GDM1 (cell line): Measurements from ENCODE around the gene PARD3B.

Source experiments
- DNase-seq: peaks from one replicate; lab custom pipeline; 2025; lab: John Stamatoyannopoulos, UW

Gene PARD3B

GRCh38 chr2:204706939-204707338 lies 161.7 kb downstream of the PARD3B start:
- no peak for DNase-seq

GRCh38 chr2:204713211-204713610 lies 167.9 kb downstream of the PARD3B start:
- no peak for DNase-seq

GRCh38 chr2:204715361-204715760 lies 170.1 kb downstream of the PARD3B start:
- no peak for DNase-seq

- DNase-seq, result no peak
Observed at GRCh38 chr2:204717591-204717990, 172.3 kb downstream of the PARD3B start.

- DNase-seq, result no peak
Observed at GRCh38 chr2:204718607-204719006, 173.3 kb downstream of the PARD3B start.

- no peak for DNase-seq
Observed at GRCh38 chr2:204720874-204721273, 175.6 kb downstream of the PARD3B start.

GRCh38 chr2:204722207-204722606 lies 176.9 kb downstream of the PARD3B start:
- DNase-seq, result no peak

- no peak for DNase-seq
Observed at GRCh38 chr2:204722691-204723090, 177.4 kb downstream of the PARD3B start.

- DNase-seq, result no peak
Observed at GRCh38 chr2:204725693-204726360, 180.6 kb downstream of the PARD3B start.

GRCh38 chr2:204726831-204727230 lies 181.6 kb downstream of the PARD3B start:
- DNase-seq, result no peak

- no peak for DNase-seq
Observed at GRCh38 chr2:204727368-204727767, 182.1 kb downstream of the PARD3B start.

- no peak for DNase-seq
Observed at GRCh38 chr2:204730603-204731002, 185.3 kb downstream of the PARD3B start.

- no peak for DNase-seq
Observed at GRCh38 chr2:204732019-204732418, 186.7 kb downstream of the PARD3B start.

- no peak for DNase-seq
Observed at GRCh38 chr2:204737296-204737695, 192.0 kb downstream of the PARD3B start.

GRCh38 chr2:204738721-204739120 lies 193.4 kb downstream of the PARD3B start:
- DNase-seq, result no peak

GRCh38 chr2:204743393-204743960 lies 198.2 kb downstream of the PARD3B start:
- DNase-seq, result peak; percentile 9

GRCh38 chr2:204744506-204744905 lies 199.2 kb downstream of the PARD3B start:
- no peak for DNase-seq

GRCh38 chr2:204748286-204748685 lies 203.0 kb downstream of the PARD3B start:
- no peak for DNase-seq

- DNase-seq, result no peak
Observed at GRCh38 chr2:204749319-204749718, 204.0 kb downstream of the PARD3B start.

- DNase-seq, result no peak
Observed at GRCh38 chr2:204750389-204750788, 205.1 kb downstream of the PARD3B start.

- DNase-seq, result no peak
Observed at GRCh38 chr2:204751472-204751871, 206.2 kb downstream of the PARD3B start.

GRCh38 chr2:204753841-204754240 lies 208.6 kb downstream of the PARD3B start:
- DNase-seq, result no peak

- DNase-seq, result no peak
Observed at GRCh38 chr2:204754898-204755297, 209.6 kb downstream of the PARD3B start.
